HCT116 (cell line): ENCODE data around the gene ABCA5. TPM values are rescaled to one million over a fixed set of nuclear protein-coding genes. Genes with fewer than 3 reads are reported as not detected.

Experiments used
- ATAC-seq: fragments of 200-7000 bp; cut with Tn5 transposase; 2 replicates; pipeline ENCODE4 v1.9.1; 2020; ENCODE audit warnings: mild to moderate bottlenecking, moderate library complexity
- BruUV-seq: library from RNA; stranded (reverse); fragments of 400-500 nt; replicated peaks from 2 replicates; lab custom pipeline; 2021; lab: Mats Ljungman, UMichigan
- CTCF ChIA-PET: fragments of 300-600 bp; sonication (Branson Sonifier 250); formaldehyde crosslinking; loops from one replicate; lab custom pipeline; 2021; ENCODE audit warnings: antibody characterized with exemption; lab: Charles Lee
- POLR2A ChIA-PET: fragments of 300-600, 350-600 bp; sonication (Branson Sonifier 250); formaldehyde crosslinking; loops from one replicate; lab custom pipeline; 2021; ENCODE audit warnings: antibody characterized with exemption; lab: Charles Lee
- RAD21 ChIA-PET, 2 experiments: fragments of 300-600 bp; sonication (Branson Sonifier 250); formaldehyde crosslinking; loops; one replicate each; lab custom pipeline; 2023; ENCODE audit warnings: low total read pairs in 2 of 2; ENCODE audit not compliant: uncharacterized antibody in 2 of 2, unreplicated experiment in 2 of 2, low non-redundant PET in 1 of 2; lab: Charles Lee
- DNase-seq: peaks from one replicate; pipeline ENCODE4 v3.0.0-alpha.2; 2010; ENCODE audit warnings: low read depth, low spot score
- H2AFZ ChIP-seq: fragments of 200-600 bp; shearing (Covaris generic), sonication (generic); 2 replicates; pipeline ENCODE4 v1.6.1; 2017; ENCODE audit warnings: low read depth, mixed run types, mixed read lengths, antibody characterized with exemption, low read length; ENCODE audit not compliant: poor library complexity, severe bottlenecking
- H3K27ac ChIP-seq: 2 replicates; pipeline ENCODE4 v1.5.1; 2012; ENCODE audit warnings: low read depth, low read length
- H3K27me3 ChIP-seq: fragments of 200-600 bp; sonication (generic); 2 replicates; pipeline ENCODE4 v1.6.1; 2016; ENCODE audit warnings: mixed run types, low read length, mixed read lengths; ENCODE audit not compliant: insufficient read depth
- H3K36me3 ChIP-seq, 2 experiments: fragments of 200-500 bp in 1 of 2; fragments of 200-600 bp in 1 of 2; sonication (Bioruptor generic) in 1 of 2; sonication (generic) in 1 of 2; 2 replicates each; pipeline versions ENCODE4 v1.5.1 to v1.6.1; 2014 to 2016; ENCODE audit warnings: low read length in 2 of 2, inconsistent platforms in 1 of 2, mixed read lengths in 1 of 2, mixed run types in 1 of 2; ENCODE audit not compliant: insufficient read depth in 2 of 2, control insufficient read depth in 1 of 2
- H3K4me1 ChIP-seq, 2 experiments: fragments of 200-600 bp in 1 of 2; sonication (generic) in 1 of 2; 2 replicates each; pipeline versions ENCODE4 v1.5.1 to v1.6.1; 2012 to 2017; ENCODE audit warnings: low read length in 2 of 2, inconsistent platforms in 1 of 2, mild to moderate bottlenecking in 1 of 2, mixed read lengths in 1 of 2, mixed run types in 1 of 2, moderate library complexity in 1 of 2; ENCODE audit not compliant: insufficient read depth in 2 of 2, control insufficient read depth in 1 of 2
- H3K4me2 ChIP-seq: fragments of 200-600 bp; sonication (generic); 2 replicates; pipeline ENCODE4 v1.6.1; 2017; ENCODE audit warnings: mixed run types, low read length, mixed read lengths
- H3K4me3 ChIP-seq, 2 experiments: fragments of 200-600 bp in 1 of 2; sonication (generic) in 1 of 2; replicated peaks in 1 of 2; 2 replicates each; pipeline ENCODE4 v1.5.1; 2011 to 2016; ENCODE audit warnings: low read length in 2 of 2, control low read depth in 1 of 2, low read depth in 1 of 2, mild to moderate bottlenecking in 1 of 2, mixed read lengths in 1 of 2, mixed run types in 1 of 2
- H3K79me2 ChIP-seq: fragments of 200-600 bp; sonication (generic); 2 replicates; pipeline ENCODE4 v1.6.1; 2017; ENCODE audit warnings: mild to moderate bottlenecking, mixed run types, low read length, moderate library complexity, mixed read lengths; ENCODE audit not compliant: insufficient read depth
- H3K9ac ChIP-seq: fragments of 200-600 bp; sonication (generic); 2 replicates; pipeline ENCODE4 v1.6.1; 2016; ENCODE audit warnings: low read length, mixed read lengths
- H3K9me2 ChIP-seq: fragments of 200-600 bp; sonication (generic), shearing (Covaris generic); 2 replicates; pipeline ENCODE4 v1.6.1; 2017; ENCODE audit warnings: mixed run types, mild to moderate bottlenecking, moderate library complexity; ENCODE audit not compliant: insufficient read depth
- H3K9me3 ChIP-seq, 2 experiments: fragments of 200-500 bp in 1 of 2; fragments of 200-600 bp in 1 of 2; sonication (Bioruptor generic) in 1 of 2; sonication (generic) in 1 of 2; 2 replicates each; pipeline ENCODE4 v1.6.1; 2014 to 2017; ENCODE audit warnings: low read length in 2 of 2, mixed read lengths in 2 of 2, inconsistent platforms in 1 of 2, low read depth in 1 of 2, mild to moderate bottlenecking in 1 of 2, mixed run types in 1 of 2, moderate library complexity in 1 of 2; ENCODE audit not compliant: control insufficient read depth in 1 of 2, insufficient read depth in 1 of 2
- H4K20me1 ChIP-seq: fragments of 200-600 bp; sonication (generic), shearing (Covaris generic); 2 replicates; pipeline ENCODE4 v1.6.1; 2017; ENCODE audit warnings: mixed run types, mild to moderate bottlenecking, moderate library complexity; ENCODE audit not compliant: insufficient read depth
- EZH2 ChIP-seq: fragments of 200-600 bp; sonication (generic); IDR thresholded peaks from 2 replicates; pipeline ENCODE4 v1.6.1; 2017; ENCODE audit warnings: antibody characterized with exemption, mixed run types
- JUND ChIP-seq: IDR thresholded peaks from 2 replicates; pipeline ENCODE4 v1.6.1; 2012
- POLR2A ChIP-seq: IDR thresholded peaks from 2 replicates; pipeline ENCODE4 v1.7.0; 2011; ENCODE audit warnings: borderline replicate concordance; ENCODE audit not compliant: insufficient read depth, insufficient read length; ENCODE audit errors: extremely low read depth
- RAD21 ChIP-seq: IDR thresholded peaks from 2 replicates; pipeline ENCODE4 v1.6.1; 2012; ENCODE audit warnings: low read depth, mild to moderate bottlenecking
- SIN3A ChIP-seq: IDR thresholded peaks from 2 replicates; pipeline ENCODE4 v1.6.1; 2012; ENCODE audit warnings: low read depth
- SP1 ChIP-seq: IDR thresholded peaks from 2 replicates; pipeline ENCODE4 v1.6.1; 2012; ENCODE audit warnings: low read depth
- TCF7L2 ChIP-seq: IDR thresholded peaks from 2 replicates; pipeline ENCODE4 v1.7.0; 2011; ENCODE audit warnings: borderline replicate concordance, inconsistent platforms; ENCODE audit not compliant: insufficient read depth, insufficient read length; ENCODE audit errors: extremely low read depth
- ZBTB33 ChIP-seq: IDR thresholded peaks from 2 replicates; pipeline ENCODE4 v1.6.1; 2011; ENCODE audit warnings: mild to moderate bottlenecking, low read length, moderate library complexity; ENCODE audit not compliant: insufficient replicate concordance; ENCODE audit errors: extremely low read depth
- ZNF274 ChIP-seq: fragments of 200-500 bp; sonication (Bioruptor generic); IDR thresholded peaks from 2 replicates; pipeline ENCODE4 v1.6.1; 2014; ENCODE audit warnings: mild to moderate bottlenecking, low read depth, low read length, inconsistent platforms
- intact Hi-C: fragments of 100-400 bp; cut with micrococcal nuclease; formaldehyde crosslinking; loops from 2 replicates; pipeline ENCODE4 v1.10.0; 2022
- total RNA-seq: library from RNA; stranded (reverse); gene quantifications from one replicate; pipeline ENCODE4 v1.2.1, GENCODE V29; 2021; ENCODE audit not compliant: unreplicated experiment
- TF ChIP-seq, protein P1 (sequence below): IDR thresholded peaks from 2 replicates; pipeline ENCODE4 v1.6.1; 2012
- TF ChIP-seq, protein P2 (sequence below), 3 experiments: fragments of 200-600 bp in 1 of 3; sonication (generic) in 1 of 3; IDR thresholded peaks in 2 of 3; conservative IDR thresholded peaks in 1 of 3; 2 replicates each; pipeline ENCODE4 v1.5.1; 2012 to 2017; ENCODE audit warnings: low read depth in 2 of 3, low read length in 2 of 3, antibody characterized with exemption in 1 of 3, borderline replicate concordance in 1 of 3, control low read depth in 1 of 3, mild to moderate bottlenecking in 1 of 3, mixed read lengths in 1 of 3, mixed run types in 1 of 3, moderate library complexity in 1 of 3; ENCODE audit not compliant: insufficient read depth in 1 of 3
- TF ChIP-seq, protein P3 (sequence below): IDR thresholded peaks from 2 replicates; pipeline ENCODE4 v1.6.1; 2012

ABCA5 gene
- total RNA-seq, 1 experiment from 2014 or later, result 6.8 TPM

DNA sequence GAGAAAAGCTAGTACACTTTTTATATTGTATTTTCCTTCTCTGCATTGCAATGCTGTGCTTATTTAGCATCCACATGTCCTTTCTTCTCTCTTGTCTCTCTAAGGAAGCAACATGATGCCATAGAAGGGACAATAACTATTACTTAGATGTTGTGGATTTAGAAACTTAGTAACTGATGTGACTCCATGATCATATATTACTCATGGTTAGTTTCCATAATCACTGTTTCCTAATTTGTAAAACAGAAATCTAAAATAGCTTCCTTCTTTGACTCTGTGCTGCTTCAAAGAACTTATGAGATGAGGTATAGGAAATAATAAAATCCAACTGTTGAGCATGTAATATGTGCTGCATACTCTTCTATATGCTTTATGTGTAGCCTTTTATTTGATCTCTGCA is 6.6 kb upstream of the ABCA5 start:
- Histone ChIP-seq H3K4me1 (no peaks in the 10 kb centered on the region), H3K27ac (no peak overlapping the region), H4K20me1 (no peaks in the 10 kb centered on the region), H3K4me3 (no peak overlapping the region), H3K36me3 (no peaks in the 10 kb centered on the region), H3K9me3 (no peaks in the 10 kb centered on the region), H3K4me2 (no peak overlapping the region), H3K9ac (no peak overlapping the region), H2AFZ (no peak overlapping the region), H3K27me3 (no peaks in the 10 kb centered on the region), H3K9me2 (no peaks in the 10 kb centered on the region), H3K79me2 (no peaks in the 10 kb centered on the region)
- ChIA-PET RAD21 (no interaction called here), POLR2A (no interaction called here), CTCF (interaction anchor here (0.9 to 1.3 kb wide), 2 partner anchors 61 to 190 kb away, joined by 4 to 5 read pairs; no protein-coding TSS in a partner anchor)
- BruUV-seq, result no TSS peak
- DNase-seq (no peak), ATAC-seq (no peak)
- intact Hi-C loops, result no loop called here
- TF ChIP-seq TCF7L2 (no peak), ZBTB33 (no peak), POLR2A (no peak), SP1 (no peak), ZNF274 (no peak), SIN3A (no peak), JUND (no peak), EZH2 (no peak), RAD21 (no peak)
- TF ChIP-seq, protein P1, sequence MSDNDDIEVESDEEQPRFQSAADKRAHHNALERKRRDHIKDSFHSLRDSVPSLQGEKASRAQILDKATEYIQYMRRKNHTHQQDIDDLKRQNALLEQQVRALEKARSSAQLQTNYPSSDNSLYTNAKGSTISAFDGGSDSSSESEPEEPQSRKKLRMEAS, result no peak
- TF ChIP-seq, protein P2, sequence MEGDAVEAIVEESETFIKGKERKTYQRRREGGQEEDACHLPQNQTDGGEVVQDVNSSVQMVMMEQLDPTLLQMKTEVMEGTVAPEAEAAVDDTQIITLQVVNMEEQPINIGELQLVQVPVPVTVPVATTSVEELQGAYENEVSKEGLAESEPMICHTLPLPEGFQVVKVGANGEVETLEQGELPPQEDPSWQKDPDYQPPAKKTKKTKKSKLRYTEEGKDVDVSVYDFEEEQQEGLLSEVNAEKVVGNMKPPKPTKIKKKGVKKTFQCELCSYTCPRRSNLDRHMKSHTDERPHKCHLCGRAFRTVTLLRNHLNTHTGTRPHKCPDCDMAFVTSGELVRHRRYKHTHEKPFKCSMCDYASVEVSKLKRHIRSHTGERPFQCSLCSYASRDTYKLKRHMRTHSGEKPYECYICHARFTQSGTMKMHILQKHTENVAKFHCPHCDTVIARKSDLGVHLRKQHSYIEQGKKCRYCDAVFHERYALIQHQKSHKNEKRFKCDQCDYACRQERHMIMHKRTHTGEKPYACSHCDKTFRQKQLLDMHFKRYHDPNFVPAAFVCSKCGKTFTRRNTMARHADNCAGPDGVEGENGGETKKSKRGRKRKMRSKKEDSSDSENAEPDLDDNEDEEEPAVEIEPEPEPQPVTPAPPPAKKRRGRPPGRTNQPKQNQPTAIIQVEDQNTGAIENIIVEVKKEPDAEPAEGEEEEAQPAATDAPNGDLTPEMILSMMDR (IDR thresholded peaks at IDR 0.05 in 2 of 3, conservative IDR thresholded peaks at IDR 0.05 in 1 of 3; ENCODE audit: borderline replicate concordance in 1 of 3, insufficient read depth in 1 of 3, low read depth in 2 of 3, low read length in 2 of 3), result no peak
- TF ChIP-seq, protein P3, sequence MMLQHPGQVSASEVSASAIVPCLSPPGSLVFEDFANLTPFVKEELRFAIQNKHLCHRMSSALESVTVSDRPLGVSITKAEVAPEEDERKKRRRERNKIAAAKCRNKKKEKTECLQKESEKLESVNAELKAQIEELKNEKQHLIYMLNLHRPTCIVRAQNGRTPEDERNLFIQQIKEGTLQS, result no peak
